NCI-H2196 (cell line): ENCODE data around the gene ECT2L.
"Not testable (repeated sequence)": the region's sequence is repeated elsewhere in the genome, so short reads cannot be mapped to it uniquely, and the experiment has no call there.

ENCODE experiments used
- DNase-seq: peaks from one replicate; lab custom pipeline; 2025; ENCODE audit not compliant: unreplicated experiment; lab: John Stamatoyannopoulos, UW

Gene ECT2L

GRCh38 chr6:138926579-138926978 lies 130.7 kb downstream of the ECT2L start:
- DNase-seq, result no peak

GRCh38 chr6:138931660-138932059 lies 135.8 kb downstream of the ECT2L start:
- no peak for DNase-seq

GRCh38 chr6:138936873-138937272 lies 141.0 kb downstream of the ECT2L start:
- not testable (repeated sequence) for DNase-seq

- no peak for DNase-seq
These were observed 147.3 kb downstream of the ECT2L start for GRCh38 chr6:138943089-138943625.

GRCh38 chr6:138944412-138944811 lies 148.5 kb downstream of the ECT2L start:
- DNase-seq, result no peak

GRCh38 chr6:138945354-138945753 lies 149.5 kb downstream of the ECT2L start:
- DNase-seq, result no peak

GRCh38 chr6:138948004-138948403 lies 152.1 kb downstream of the ECT2L start:
- no peak for DNase-seq

- no peak for DNase-seq
These were observed 152.8 kb downstream of the ECT2L start for GRCh38 chr6:138948546-138949179.

GRCh38 chr6:138953451-138953850 lies 157.6 kb downstream of the ECT2L start:
- no peak for DNase-seq
